Measurements from ENCODE around the gene SLC25A15.
A peak's percentile ranks its signal among the peaks of the same experiment; 100 is the strongest.
"Not testable (repeated sequence)": the region's sequence is repeated elsewhere in the genome, so short reads cannot be mapped to it uniquely, and the experiment has no call there.

SLC25A15 gene

DNA sequence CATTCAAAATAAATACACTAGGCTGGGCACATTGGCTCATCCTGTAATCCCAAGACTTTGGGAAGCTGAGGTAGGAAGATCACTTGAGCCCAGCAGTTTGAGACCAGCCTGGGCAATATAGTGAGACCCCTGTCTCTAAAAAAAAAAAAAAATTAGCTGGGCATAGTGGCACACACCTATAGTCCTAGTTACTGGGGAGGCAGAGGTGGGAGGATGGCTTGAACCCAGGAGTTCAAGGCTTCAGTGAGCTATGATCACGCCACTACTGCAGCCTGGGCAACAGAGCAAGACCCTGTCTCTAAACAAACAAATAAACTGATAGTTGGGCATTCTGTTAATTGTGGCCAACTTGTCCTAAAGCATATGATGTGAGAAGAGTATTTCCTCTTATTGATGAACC lies 6.4 kb upstream of the SLC25A15 start:
- not testable (repeated sequence) for DNase-seq

- DNase-seq: no peak
These were observed 4.9 kb upstream of the SLC25A15 start for GRCh38 chr13:40784540-40784939.

GRCh38 chr13:40786568-40786996 lies 2.8 kb upstream of the SLC25A15 start:
- DNase-seq: peak; percentile 14

DNA sequence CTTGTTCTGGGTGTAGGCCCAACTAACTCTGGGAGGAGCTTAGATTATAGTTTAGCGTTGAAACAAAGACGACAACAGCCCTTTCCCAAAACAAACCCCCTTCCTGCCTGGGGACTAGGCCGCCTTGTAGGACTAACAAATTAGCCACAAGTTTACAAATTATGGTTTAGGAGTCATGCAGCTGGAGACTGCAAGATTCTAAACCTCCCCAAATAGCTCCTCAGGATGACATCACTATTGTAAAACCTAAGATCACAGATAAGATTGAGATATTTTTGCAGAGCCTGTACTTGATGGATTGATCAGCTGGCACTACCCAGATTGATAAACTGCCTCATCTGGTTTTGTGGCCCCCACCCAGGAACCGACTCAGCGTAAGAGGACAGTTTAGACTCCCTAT lies 2.3 kb upstream of the SLC25A15 start:
- peak; percentile 53 for DNase-seq

DNA sequence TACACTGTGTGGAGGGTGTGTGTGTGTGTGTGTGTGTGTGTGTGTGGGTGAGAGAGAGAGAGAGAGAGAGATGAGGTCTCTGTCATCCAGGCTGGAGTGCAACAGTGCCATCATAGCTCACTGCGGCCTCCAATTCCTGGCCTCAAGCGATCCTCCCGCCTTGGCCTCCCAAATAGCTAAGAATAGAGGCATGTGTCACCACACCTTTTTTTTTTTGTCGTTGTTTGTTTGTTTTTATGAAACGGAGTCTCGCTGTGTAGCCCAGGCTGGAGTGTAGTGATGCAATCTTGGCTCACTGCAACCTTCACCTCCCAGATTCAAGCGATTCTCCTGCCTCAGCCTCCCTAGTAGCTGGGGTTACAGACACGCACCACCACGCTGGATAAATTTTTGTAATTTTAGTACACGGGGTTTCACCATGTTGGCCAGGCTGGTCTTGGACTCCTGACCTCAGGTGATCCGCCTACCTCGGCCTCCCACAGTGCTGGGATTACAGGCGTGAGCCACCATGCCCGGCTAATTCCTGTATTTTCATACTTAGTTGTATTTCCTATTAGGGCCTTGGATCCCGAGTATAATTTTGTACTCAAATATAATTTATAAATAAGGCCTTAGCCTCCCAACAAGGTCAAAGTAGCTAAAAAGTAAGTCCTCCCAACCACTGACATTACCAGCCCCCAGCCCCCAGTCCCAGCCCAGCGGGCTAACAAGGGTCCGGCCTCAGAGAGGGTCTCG lies 704 bp upstream of the SLC25A15 start:
- not testable (repeated sequence) for DNase-seq

- DNase-seq: no peak
These were observed 774 bp downstream of the SLC25A15 start for GRCh38 chr13:40790154-40790616.

DNA sequence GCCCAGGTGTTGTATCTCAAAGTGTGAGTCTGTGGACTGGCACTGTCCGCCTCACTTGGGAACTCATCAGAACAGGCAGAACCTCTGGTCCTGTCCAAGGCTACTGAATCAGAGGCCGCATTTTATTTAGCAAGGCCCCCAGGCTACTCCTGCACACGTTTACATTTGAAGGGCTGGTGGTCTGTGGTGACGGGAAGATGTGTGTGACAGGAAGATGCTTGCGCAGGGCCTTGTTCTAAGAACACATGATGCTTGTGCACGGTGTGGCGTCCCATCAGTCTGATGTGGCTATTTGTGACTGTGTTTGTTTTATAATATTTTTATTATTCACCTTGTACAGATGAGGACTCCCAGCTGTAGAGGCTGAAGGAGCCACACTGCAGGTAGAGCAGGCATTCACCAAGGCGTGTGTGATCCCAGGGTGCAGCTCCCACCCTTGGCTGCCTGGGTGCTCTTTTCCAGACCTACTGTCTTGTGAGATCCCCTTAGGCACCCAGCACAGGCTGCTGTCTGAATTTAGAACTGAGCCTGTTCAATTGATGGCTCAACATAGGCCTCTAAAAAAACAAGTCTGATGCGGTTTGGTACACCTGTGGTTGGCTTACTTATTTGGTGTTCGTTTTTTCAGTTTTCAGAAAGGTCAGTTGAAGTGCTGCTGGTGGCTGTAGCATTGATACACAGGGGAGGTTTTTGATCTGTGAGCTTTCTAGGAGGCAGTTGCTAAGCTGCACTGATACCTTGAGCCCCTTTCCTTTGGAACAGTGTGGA lies 3.1 kb downstream of the SLC25A15 start:
- no peak for DNase-seq

DNA sequence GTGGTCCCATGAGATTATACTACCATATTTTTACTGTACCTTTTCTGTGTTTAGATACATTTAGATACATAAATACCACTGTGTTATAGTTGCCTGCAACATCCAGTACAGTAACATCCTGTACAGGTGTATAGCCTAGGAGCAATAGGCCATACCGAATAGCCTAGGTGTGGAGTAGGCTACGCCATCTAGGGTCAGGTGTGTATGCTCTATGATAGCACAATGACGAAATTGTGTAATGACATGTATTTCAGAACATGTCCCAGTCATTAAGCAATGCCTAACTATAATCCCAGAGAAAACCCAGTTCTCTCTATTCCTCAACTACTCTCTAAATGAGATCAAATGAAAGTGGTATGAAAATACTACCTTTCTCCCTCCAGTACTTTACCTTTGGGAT lies 3.9 kb downstream of the SLC25A15 start:
- no peak for DNase-seq

GRCh38 chr13:40794414-40795368 lies 5.3 kb downstream of the SLC25A15 start:
- DNase-seq: no peak

DNA sequence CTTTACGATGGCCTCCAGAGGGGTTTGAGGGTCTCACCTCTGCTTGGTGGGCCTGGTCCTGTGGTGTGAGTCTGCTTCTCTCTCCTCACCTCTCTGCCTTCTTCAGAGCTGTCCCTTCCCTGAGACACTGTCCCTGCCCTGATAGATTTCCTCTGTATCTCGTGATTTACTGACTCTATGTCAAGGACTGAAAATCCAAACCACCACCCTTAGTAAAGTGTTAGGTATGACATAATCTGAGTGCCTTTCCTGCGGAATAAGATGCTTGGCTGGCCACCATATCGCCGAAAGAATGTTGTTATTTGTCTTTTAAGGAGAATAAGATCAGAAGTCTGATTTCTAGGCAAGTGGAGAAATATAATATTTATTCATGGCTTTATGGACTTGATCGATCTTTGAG lies 7.2 kb downstream of the SLC25A15 start:
- no peak for DNase-seq

DNA sequence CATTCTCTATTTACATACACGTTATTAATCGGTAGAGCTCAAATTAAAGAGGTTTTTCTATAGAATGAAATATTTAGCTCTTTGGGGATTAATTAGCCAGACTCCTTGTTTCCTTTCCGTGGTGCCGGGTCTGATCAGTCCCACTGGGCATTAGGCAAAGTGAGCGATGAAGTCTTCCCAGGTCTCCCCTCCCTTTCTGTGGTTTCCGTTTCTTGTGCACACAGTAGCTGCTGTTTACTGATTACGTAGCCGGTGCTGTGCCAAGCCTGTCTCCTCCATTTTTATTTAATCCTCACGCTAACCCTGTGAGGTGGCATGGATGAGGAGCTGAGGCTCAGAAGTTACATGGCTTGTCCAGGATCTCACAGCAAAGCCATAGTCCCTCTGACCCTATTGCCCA lies 9.0 kb downstream of the SLC25A15 start:
- no peak for DNase-seq

DNA sequence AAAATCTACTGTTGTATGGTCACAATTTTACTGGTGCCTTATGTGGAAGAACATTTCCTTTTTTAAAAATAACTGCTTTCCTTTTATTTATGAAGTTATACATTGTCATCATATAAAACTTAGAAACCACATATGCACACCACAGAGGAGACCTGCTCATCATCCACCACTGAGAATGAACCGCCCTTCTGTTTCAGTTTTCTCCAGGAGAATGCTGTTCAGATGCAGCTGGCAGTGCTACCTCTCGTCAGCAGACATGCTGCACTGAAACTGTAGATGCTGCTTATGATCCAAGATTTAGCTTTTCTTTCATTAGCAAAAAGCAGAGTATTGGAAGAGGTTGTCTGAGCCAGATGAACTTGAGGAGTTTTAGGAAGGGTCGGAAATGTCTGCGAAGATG lies 10.1 kb downstream of the SLC25A15 start:
- DNase-seq: no peak

DNA sequence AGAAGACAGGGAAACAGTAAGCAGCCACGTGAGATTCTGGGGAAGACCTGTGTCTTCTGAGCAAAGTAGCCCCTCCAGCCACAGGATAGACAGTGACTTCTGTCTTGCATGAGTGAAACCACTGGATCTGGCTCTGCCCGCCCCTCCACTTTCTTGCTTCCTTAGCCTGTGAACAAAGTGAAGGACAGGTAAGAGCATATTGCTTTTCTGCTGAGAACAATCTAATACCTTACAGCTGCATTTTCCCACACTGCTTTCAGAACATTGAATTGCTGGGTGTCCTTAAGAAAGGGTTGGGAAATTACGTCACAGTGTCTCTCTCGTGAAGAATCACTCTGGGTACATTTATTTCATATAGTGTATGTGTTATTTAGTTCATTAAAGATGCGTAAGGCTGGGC lies 11.1 kb downstream of the SLC25A15 start:
- DNase-seq: no peak

DNA sequence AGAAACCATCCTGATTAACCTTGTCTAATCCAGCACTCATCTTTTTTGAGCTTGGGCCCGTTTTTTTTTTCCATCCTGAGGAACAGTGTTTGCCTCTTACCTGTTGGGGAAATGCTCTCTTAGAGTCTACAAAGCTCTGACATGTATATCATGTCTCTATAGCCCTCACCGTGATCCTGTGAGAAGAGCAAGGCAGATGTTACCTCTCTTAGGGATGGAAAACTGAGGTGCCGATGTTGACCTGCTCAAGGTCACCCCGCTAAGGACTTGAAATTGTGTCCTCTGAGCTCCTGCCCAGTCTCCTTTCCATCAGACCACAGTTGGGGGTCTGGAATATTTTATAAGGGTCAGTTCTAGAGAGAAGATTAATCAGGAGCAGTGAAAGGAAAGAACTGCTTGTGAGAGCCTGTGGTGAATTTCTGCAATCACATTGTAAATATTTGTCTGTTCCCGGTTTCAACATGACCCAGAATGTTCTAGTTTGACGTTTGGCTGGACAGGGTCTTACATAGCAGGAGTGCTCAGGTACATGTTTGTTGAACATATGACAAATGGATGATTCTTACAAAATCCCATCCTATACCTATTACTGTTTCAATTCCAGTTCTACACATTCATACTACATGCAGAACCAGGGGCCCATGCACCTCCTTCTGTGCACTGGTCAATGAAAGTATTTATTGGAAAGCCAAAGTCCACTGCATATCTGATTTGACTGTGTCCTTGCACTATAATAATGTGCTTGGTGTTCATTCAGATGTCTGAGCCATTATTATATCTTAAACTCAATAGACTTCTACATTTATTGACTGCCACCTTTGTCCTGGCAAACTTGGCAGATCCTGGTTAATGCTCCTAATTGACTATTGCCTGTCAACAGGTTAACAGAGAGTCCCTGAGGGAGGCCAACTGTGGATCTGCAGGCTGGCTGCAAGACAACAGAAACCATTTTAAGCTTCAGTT lies 12.1 kb downstream of the SLC25A15 start:
- no peak for DNase-seq

DNA sequence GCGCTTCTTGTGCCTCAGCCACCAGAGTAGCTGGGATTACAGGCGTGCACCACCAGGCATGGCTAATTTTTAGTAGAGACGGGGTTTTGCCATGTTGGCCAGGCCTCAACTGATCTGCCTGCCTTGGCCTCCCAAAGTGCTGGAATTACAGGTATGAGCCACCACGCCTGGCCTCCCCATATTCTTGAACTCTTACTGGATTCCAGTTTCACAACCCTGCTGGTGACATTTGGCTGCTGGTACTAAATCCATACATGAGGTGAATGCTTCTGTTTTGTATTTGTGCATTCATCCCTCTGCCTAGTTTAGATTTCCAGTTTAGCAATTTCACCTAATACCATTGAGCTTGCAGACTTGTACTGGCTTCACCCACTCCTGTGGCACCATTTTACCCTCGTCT lies 13.9 kb downstream of the SLC25A15 start:
- no peak for DNase-seq

DNA sequence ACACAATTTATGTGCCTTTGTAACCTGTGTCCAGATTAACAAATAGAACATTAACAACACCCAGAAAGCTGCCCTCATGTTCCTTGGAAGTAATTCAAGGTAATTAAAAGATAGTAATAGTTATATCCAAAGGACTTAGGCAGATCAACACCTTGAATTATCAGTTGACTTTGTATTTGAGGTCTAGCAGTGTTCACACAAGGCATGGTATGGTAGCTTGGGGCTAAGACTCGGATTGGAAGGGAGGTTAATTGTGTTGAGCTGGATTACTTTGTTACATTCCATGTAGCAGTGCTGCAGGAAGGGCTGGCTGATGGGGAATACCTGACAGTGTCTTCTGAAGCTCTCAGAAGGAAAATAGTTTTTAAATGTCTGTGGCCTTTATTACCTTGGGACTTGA lies 16.8 kb downstream of the SLC25A15 start:
- DNase-seq: no peak

- no peak for DNase-seq
These were observed 20.1 kb downstream of the SLC25A15 start for GRCh38 chr13:40809471-40809870.

- no peak for DNase-seq
These were observed 22.7 kb downstream of the SLC25A15 start for GRCh38 chr13:40812102-40812501.

DNA sequence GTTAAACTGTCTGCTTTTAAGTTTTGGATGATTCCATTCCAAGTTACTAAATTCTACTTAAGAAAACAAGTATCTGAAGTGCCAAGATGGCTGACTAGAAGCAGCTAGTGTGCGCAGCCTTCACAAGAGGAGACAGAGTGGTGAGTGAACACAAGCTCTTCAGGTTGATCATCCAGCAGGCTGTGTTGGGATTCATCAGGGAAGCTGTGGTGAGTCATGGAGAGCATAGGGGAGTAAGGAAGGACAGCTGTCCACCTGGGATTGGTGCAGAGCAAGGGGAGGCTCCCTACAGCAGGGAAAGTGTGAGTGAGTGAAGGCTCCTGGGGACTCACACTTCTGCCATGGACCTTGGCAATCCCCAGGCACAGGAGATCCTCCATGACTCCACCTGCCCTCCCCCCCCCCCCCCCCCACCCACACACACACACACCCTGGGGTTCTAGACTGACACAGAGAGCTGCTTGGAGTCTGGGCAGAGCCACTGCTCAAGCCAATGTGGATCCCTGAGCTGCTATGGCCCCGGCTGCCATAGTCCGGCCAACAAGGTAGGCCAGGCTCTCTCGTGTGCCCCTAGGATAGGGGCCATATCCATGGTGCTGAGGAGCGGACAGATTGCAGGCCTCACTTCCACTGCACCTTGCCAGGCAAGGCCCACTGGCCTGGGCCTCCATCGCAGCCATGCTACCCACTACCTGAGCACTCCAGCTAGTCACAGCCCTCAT lies 23.5 kb downstream of the SLC25A15 start:
- peak; percentile 51 for DNase-seq

DNA sequence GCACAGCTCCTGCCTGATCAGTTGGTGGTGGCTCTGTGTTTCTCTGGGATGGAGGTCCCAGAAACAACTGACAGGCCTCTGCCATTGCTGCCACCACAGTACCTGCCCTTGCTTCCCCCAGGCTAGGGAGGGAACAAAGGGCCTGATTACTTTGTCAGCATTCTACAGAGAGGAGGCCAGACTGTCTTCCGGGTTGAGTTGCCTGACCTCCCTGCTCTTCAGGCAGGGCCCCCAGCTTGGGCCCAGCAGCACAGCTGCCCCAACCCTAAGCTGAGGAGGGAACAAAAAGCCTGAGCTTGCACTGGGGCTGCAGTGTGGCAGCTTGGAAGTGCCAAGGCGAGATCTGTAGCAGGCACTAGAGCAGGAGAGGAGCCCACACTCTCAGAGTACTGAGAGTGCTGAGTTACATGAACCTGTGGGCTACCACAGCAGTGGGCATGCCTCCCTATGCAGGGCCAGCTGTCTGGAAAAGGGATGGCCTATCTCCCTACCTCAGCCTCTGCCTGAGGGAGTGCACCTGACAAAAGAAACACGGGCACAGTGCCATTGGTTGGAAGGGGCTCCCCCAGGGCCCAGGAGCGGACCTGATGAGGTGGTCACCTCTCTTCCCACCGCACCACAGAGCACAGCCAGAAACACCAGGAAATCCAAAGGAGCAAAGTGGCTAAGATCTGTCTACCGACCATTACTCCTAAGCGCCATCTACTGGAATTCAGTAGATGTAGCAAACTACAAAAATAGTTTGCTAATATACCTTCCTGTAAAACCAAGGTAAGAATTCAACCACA lies 24.4 kb downstream of the SLC25A15 start:
- DNase-seq: peak; percentile 6

All from fibroblast of skin of right biceps (primary cell).